ENCODE data around the gene EIF3I.

Gene EIF3I

DNA sequence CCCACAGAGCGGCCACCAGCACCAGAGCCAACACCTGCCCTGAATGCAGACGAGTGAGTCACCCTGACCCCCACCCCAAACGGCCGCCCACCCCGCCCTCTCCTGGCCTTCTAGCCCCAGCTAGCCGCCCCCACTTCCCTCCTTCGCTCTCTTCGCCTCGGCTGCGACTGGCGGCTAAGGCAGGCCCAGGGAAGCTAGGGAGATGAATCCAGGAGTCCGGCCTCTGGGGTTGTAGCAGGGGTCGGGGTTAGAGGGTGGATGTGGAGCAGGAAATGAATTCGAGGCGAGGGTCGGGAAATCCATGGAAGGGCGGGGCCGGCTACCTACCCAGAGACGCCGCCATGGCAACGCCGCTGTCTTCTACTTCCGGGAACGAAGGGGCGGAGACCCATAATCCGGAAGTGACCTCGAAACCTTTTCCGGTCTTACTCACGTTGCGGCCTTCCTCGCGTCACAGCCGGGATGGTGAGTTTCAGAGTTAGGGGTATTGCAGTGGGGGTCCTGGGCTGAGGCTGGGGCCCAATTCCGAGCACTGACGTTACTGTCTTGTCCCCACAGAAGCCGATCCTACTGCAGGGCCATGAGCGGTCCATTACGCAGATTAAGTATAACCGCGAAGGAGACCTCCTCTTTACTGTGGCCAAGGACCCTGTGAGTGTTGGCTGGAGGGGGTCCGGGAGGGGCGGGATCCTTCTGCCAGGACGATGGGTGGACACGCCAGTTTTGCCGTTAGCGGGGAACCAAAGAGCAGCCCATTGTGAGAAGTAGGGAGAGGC is at the start of gene EIF3I, which contains the start of gene TMEM234:
Gene EIF3I (plus strand): TSS at position 428 of the 776 bp plus-strand sequence. CDS start 35 bp downstream, at position 463.
Gene TMEM234 (minus strand): TSS at position 374 of the 776 bp plus-strand sequence. CDS start 31 bp downstream, at position 343.
- in situ Hi-C loops (cut with MboI; ENCODE audit: low sequenced_read_pairs), result loop anchor here (25.0 kb wide), 1 partner anchor 140 kb away; the partner anchor contains the start of genes FAM229A and TSSK3

- in situ Hi-C loops (cut with MboI; ENCODE audit: low sequenced_read_pairs), result no loop called here
These were observed 49.5 kb upstream of the EIF3I start for GRCh38 chr1:32172621-32173245.

DNA sequence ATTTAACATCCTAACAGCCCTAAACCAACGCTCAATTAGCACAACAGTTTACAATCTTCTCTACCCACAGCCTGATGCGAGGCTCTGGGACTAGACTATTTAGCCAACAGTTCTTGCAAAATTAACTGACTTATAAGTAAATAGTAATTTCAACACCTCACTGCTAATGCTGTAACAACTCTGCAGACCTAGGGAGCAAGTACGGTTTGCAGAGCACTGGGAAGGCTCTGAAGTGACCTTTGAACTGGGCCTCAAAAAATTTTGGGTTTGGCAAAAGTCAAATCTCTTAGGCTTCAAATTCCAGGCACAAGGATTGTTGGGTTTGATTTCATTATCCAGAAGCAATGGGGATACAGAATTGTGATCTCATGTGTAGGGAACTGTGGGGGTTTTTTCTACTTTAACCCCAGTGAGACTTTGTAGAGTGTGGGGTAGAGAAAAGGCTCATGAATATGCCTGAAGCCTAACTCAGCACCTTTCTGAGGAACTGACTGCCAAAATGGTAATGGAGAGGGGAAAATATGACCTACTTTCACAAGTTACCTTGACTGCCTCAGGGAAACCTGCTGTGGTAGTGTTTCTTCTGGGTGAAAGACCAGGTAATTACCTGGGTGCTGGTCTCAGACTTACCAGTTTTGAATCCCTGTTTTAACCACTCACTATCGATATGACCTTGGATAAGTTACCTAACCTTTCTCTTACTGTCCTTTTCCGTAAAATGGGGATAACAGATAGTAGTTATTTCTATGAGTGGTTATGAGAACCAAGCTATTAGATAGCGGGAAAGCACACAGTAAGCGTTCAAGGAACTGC is 43.6 kb upstream of the EIF3I start:
- in situ Hi-C loops (cut with MboI; ENCODE audit: low sequenced_read_pairs), result no loop called here

- in situ Hi-C loops (cut with MboI; ENCODE audit: low sequenced_read_pairs), result no loop called here
These were observed 43.1 kb upstream of the EIF3I start for GRCh38 chr1:32179193-32179442.

GRCh38 chr1:32179443-32180185 is 42.6 kb upstream of the EIF3I start, which contains the start of gene TXLNA:
Gene TXLNA, plus strand, starts transcription at chr1:32179675. Its CDS starts 671 bp downstream, at chr1:32180346.
- in situ Hi-C loops (cut with MboI; ENCODE audit: low sequenced_read_pairs), result no loop called here

DNA sequence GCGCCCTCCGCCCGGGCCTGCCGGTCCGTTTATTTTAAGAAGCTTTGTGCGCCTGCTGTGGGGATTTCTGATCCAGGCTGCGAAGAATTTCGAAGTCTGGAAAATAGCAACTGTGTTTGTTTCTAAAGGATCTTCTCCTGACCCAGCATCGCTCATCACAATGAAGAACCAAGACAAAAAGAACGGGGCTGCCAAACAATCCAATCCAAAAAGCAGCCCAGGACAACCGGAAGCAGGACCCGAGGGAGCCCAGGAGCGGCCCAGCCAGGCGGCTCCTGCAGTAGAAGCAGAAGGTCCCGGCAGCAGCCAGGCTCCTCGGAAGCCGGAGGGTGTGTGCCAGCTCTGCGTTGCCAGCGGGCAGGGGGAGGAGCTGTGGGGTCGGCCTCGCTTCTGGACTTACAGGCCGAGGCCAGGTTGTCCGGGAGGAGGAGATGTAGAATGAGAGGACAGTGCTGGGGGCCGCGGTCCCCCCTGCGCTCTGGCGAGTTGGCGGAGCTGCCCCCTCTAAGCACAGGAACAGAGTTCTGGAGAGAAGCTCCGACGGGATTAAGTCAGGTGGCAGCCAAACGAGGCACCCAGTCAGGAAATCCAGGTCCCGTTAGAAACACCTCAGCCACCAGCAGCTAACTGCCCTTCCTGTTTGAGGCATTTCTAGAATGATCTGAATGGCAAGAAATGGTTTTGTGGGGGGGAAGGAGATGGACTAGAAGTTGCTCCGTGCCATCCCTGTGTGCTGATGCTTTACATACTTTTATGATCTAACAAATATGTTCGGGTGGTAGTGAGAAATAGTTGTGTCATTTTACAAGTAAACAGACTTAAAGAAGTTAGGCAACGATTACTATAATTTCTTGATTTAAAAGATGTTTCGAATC is 41.8 kb upstream of the EIF3I start:
- in situ Hi-C loops (cut with MboI; ENCODE audit: low sequenced_read_pairs), result no loop called here

DNA sequence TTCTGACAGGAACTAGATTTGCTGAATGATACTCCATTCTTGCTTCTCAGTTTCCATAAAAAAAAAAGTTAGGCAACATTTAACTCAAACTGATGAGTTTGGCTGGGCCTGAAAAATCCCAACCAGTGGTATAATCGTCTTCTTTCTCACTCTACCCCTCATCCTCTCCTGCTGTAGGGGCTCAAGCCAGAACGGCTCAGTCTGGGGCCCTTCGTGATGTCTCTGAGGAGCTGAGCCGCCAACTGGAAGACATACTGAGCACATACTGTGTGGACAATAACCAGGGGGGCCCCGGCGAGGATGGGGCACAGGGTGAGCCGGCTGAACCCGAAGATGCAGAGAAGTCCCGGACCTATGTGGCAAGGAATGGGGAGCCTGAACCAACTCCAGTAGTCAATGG is 41.1 kb upstream of the EIF3I start:
- in situ Hi-C loops (cut with MboI; ENCODE audit: low sequenced_read_pairs), result no loop called here

DNA sequence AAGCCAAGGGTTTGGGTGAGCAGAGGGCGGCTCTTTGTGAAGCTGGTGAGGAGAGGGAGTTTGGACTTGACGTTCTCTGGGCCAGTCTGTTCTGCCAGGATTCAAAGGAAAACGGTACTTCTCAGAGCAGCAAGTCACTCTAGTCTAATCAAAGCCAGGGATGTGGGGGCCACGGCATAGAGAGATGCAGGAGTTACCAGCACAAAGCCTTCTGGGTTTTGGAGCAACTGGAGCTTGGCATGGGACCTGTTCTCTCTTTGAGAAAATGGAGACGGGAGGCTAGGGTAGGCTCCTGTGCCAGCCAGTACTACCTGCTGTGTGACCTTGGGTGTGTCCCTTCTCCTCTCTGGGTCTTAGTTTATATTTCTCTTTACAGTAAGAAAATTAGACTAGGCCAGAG is 40.6 kb upstream of the EIF3I start:
- in situ Hi-C loops (cut with MboI; ENCODE audit: low sequenced_read_pairs), result no loop called here

GRCh38 chr1:32182060-32182459 is 40.1 kb upstream of the EIF3I start:
- in situ Hi-C loops (cut with MboI; ENCODE audit: low sequenced_read_pairs), result no loop called here

- in situ Hi-C loops (cut with MboI; ENCODE audit: low sequenced_read_pairs), result no loop called here
These were observed 37.6 kb upstream of the EIF3I start for GRCh38 chr1:32184650-32185049.

DNA sequence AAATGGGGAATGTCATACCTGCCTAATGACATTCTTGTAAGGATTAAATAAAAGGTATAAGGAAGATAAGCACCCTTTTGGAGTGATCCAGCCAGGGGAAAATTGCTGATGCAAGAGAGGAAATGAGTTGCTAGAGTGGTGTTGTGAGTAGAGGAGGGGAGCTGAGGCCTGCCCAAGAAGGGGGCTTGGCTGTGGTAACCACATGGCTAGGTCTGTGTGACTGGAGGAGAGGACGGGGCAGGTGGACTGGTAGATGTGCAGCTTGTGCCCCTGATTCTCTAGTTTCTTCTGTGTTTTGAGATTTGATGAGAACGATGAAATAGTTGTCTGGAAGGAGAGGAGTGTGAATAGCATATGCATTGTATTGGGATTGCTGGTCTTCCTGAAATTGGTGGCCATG is 36.1 kb upstream of the EIF3I start:
- in situ Hi-C loops (cut with MboI; ENCODE audit: low sequenced_read_pairs), result no loop called here

GRCh38 chr1:32186491-32186890 is 35.7 kb upstream of the EIF3I start:
- in situ Hi-C loops (cut with MboI; ENCODE audit: low sequenced_read_pairs), result no loop called here

DNA sequence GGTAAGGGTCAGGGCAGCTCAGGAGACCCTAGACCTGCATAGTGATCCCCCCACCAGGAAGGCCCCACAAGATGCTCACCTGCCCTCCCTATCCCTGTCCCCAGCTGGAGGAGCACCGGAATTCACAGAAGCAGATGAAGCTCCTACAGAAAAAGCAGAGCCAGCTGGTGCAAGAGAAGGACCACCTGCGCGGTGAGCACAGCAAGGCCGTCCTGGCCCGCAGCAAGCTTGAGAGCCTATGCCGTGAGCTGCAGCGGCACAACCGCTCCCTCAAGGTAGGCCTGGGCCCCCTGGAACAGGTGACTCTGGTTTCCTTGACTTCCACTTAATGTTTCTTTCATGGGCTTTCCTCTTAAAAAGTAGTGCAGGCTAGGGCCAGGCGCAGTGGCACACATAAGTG is 34.4 kb upstream of the EIF3I start:
- in situ Hi-C loops (cut with MboI; ENCODE audit: low sequenced_read_pairs), result no loop called here

DNA sequence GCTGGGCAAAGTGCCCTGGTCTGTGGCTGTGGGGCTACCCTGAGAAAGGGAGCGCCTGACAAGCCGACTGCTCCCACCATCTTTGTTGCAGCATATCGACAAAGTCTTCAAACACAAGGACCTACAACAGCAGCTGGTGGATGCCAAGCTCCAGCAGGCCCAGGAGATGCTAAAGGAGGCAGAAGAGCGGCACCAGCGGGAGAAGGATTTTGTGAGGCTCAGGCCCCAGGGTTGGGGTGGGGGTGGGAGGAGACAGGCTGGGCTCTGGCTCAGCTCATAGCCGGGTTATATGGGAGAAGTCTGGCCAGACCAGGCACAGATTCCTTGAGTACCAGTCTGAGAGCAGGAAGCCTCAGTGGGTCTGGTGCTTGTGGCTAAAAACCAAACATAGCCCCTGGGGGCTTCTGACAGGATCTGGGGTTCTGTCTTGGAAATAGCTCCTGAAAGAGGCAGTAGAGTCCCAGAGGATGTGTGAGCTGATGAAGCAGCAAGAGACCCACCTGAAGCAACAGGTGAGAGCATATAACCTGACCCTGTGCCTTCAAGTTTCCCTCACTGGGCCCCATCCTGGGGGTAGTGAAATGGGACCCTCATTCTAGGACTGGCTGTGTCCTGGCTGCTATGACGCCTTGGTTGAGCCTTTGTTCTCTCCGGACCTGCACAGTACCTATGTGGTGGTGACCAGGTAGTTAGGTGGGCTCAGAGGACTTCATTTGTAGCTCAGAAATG is 29.8 kb upstream of the EIF3I start:
- in situ Hi-C loops (cut with MboI; ENCODE audit: low sequenced_read_pairs), result no loop called here

GRCh38 chr1:32194984-32195383 is 27.2 kb upstream of the EIF3I start:
- in situ Hi-C loops (cut with MboI; ENCODE audit: low sequenced_read_pairs), result no loop called here

GRCh38 chr1:32195531-32195930 is 26.7 kb upstream of the EIF3I start:
- in situ Hi-C loops (cut with MboI; ENCODE audit: low sequenced_read_pairs), result no loop called here

DNA sequence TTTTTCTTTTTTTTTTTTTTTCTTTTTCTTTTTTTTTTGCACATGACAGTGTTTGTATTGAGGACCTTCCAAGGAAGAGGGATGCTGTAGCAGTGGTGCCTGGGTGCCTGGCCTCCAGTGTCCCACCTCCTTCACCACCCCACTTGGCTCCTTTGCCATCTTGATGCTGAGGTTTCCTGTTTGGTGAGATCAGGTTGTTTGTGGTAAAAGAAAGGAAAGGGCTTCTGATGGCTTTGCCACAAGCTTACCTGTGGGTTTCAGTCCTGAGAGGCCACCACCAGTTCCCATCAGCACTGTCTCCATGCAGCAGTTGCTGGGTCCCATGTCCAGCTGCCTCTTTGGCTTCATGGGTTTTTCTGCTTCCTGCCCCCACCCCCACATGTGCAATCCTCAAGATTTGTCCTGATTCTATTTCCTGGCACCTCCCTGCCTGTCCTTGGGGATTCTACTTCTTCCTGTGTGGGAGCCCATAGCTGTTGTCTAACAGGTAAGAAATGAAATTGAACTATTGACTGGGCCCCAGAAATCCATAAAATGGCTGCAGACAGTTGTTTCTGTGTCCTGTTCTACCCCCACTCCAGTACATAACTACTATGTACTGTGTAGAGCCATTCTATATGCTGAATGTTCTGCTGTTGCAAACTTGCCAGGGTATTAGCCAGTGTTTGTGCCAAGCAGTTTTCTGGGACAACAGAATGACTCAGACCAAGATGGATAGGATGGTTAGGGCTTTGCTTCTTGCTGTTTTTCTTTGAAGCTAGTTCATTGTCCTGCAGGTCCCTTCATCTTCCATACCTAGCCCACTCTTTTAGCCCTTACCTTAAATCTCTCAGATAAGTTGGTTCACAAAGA is 26.0 kb upstream of the EIF3I start:
- in situ Hi-C loops (cut with MboI; ENCODE audit: low sequenced_read_pairs), result no loop called here

GRCh38 chr1:32197074-32197473 is 25.1 kb upstream of the EIF3I start:
- in situ Hi-C loops (cut with MboI; ENCODE audit: low sequenced_read_pairs), result no loop called here
